HepG2 (cell line): ENCODE results near the gene CPT1A. TPM values are rescaled to one million over a fixed set of nuclear protein-coding genes. Genes with fewer than 3 reads are reported as not detected.

Source experiments
- HMG20B ChIP-seq: conservative IDR thresholded peaks from 2 replicates; pipeline ENCODE4 v1.6.1; 2016; ENCODE audit warnings: missing genetic modification reagents, missing compliant biosample characterization
- KAT8 ChIP-seq: IDR thresholded peaks from 2 replicates; pipeline ENCODE4 v1.6.1; 2016; ENCODE audit warnings: missing genetic modification reagents, missing compliant biosample characterization
- PPARG ChIP-seq: conservative IDR thresholded peaks from 2 replicates; pipeline ENCODE4 v1.6.1; 2016; ENCODE audit warnings: missing biosample characterization, missing genetic modification reagents
- TOPORS ChIP-seq: sonication (generic); formaldehyde crosslinking; IDR thresholded peaks from 2 replicates; pipeline ENCODE4 v1.8.0; 2023; ENCODE audit warnings: mild to moderate bottlenecking, missing genetic modification reagents
- ZNF503 ChIP-seq: sonication (generic); formaldehyde crosslinking; IDR thresholded peaks from 2 replicates; pipeline ENCODE4 v1.4.0; 2020; ENCODE audit warnings: missing genetic modification reagents
- ZNF629 ChIP-seq: sonication (generic); formaldehyde crosslinking; conservative IDR thresholded peaks from 2 replicates; pipeline ENCODE4 v1.5.0; 2020; ENCODE audit warnings: missing genetic modification reagents
- polyA plus RNA-seq, 8 experiments: library from polyadenylated mRNA; depleted of rRNA in 3 of 8; stranded (reverse) in 7 of 8; unstranded in 1 of 8; fragments of >200 nt; fragmentation: Illumina TruSeq in 4 of 8; extraction: Trizol in 4 of 8; gene quantifications; 2 replicates each; pipeline versions ENCODE4 v1.2.1 to v1.2.3, GENCODE V29; 2011 to 2016; ENCODE audit warnings: low read depth in 4 of 8, missing spikeins in 1 of 8, mixed read lengths in 1 of 8; ENCODE audit not compliant: insufficient read depth in 1 of 8
- total RNA-seq, 5 experiments: library from RNA; depleted of rRNA; stranded (reverse); fragments of >200 nt; fragmentation: Illumina TruSeq; extraction: Trizol; gene quantifications; 2 replicates each; pipeline ENCODE4 v1.2.3, GENCODE V29; 2016; ENCODE audit warnings: low read depth in 1 of 5
- TF ChIP-seq, protein P1 (sequence below), 2 experiments: IDR thresholded peaks; 2 replicates each; pipeline ENCODE4 v1.6.1; 2011 to 2012; ENCODE audit warnings: low read length in 2 of 2, borderline replicate concordance in 1 of 2, low read depth in 1 of 2, mild to moderate bottlenecking in 1 of 2, moderate library complexity in 1 of 2
- TF ChIP-seq, protein P2 (sequence below): IDR thresholded peaks from 2 replicates; pipeline ENCODE4 v1.6.1; 2018; ENCODE audit warnings: missing genetic modification reagents
- TF ChIP-seq, protein P3 (sequence below): sonication (generic); formaldehyde crosslinking; IDR thresholded peaks from 2 replicates; pipeline ENCODE4 v1.4.0; 2020; ENCODE audit warnings: mild to moderate bottlenecking, missing genetic modification reagents, borderline replicate concordance
- TF ChIP-seq, protein P4 (sequence below): sonication (generic); formaldehyde crosslinking; IDR thresholded peaks from 2 replicates; pipeline ENCODE4 v1.4.0; 2020; ENCODE audit warnings: missing genetic modification reagents
- TF ChIP-seq, protein P5 (sequence below): sonication (generic); formaldehyde crosslinking; IDR thresholded peaks from 2 replicates; pipeline ENCODE4 v1.5.1; 2020; ENCODE audit warnings: mild to moderate bottlenecking, missing genetic modification reagents, borderline replicate concordance

The CPT1A gene
- total and polyA plus RNA-seq, 2 of the 13 experiments (the other 11 are each of a cell fraction or from before 2014, with no cell fraction given), result 7.0 to 7.1 TPM

DNA sequence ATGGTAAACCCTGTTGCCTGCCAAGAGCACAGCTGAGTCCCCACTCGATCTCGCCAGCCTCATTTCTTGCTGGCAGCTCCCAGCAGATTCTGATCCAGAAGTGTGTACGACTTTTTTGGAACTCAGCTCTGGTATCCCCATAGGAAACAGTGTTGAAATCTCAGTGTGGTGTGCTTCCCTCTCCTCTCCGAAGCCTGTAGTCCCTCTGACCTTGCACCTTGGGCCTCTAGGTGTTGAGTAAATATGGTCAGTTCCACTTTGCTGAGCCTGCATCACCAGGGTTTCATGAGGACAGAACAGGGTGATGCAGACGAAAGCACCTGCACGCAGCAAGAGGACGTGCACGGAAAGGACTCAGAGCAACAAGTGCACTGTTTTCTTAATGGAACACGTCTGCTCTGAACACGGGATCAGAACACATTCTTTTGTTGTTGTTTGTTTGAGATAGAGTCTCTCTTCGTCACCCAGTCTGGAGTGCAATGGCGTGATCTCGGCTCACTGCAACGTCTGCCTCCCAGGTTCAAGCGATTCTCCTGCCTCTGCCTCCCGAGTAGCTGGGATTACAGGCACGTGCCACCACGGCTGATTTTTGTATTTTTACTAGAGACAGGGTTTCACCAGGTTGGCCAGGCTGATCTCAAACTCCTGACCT is 3.8 kb upstream of the CPT1A start (continued):
- TF ChIP-seq, protein P1, sequence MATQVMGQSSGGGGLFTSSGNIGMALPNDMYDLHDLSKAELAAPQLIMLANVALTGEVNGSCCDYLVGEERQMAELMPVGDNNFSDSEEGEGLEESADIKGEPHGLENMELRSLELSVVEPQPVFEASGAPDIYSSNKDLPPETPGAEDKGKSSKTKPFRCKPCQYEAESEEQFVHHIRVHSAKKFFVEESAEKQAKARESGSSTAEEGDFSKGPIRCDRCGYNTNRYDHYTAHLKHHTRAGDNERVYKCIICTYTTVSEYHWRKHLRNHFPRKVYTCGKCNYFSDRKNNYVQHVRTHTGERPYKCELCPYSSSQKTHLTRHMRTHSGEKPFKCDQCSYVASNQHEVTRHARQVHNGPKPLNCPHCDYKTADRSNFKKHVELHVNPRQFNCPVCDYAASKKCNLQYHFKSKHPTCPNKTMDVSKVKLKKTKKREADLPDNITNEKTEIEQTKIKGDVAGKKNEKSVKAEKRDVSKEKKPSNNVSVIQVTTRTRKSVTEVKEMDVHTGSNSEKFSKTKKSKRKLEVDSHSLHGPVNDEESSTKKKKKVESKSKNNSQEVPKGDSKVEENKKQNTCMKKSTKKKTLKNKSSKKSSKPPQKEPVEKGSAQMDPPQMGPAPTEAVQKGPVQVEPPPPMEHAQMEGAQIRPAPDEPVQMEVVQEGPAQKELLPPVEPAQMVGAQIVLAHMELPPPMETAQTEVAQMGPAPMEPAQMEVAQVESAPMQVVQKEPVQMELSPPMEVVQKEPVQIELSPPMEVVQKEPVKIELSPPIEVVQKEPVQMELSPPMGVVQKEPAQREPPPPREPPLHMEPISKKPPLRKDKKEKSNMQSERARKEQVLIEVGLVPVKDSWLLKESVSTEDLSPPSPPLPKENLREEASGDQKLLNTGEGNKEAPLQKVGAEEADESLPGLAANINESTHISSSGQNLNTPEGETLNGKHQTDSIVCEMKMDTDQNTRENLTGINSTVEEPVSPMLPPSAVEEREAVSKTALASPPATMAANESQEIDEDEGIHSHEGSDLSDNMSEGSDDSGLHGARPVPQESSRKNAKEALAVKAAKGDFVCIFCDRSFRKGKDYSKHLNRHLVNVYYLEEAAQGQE (IDR thresholded peaks at IDR 0.05; ENCODE audit: borderline replicate concordance in 1 of 2, low read depth in 1 of 2, low read length in 2 of 2), result peak in 1 of 2 experiments; percentile 54; a peak in 1 of 4 replicates
- TF ChIP-seq, protein P2, sequence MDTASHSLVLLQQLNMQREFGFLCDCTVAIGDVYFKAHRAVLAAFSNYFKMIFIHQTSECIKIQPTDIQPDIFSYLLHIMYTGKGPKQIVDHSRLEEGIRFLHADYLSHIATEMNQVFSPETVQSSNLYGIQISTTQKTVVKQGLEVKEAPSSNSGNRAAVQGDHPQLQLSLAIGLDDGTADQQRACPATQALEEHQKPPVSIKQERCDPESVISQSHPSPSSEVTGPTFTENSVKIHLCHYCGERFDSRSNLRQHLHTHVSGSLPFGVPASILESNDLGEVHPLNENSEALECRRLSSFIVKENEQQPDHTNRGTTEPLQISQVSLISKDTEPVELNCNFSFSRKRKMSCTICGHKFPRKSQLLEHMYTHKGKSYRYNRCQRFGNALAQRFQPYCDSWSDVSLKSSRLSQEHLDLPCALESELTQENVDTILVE (CRISPR knock-in tag), result peak; percentile 92
- TF ChIP-seq, protein P3, sequence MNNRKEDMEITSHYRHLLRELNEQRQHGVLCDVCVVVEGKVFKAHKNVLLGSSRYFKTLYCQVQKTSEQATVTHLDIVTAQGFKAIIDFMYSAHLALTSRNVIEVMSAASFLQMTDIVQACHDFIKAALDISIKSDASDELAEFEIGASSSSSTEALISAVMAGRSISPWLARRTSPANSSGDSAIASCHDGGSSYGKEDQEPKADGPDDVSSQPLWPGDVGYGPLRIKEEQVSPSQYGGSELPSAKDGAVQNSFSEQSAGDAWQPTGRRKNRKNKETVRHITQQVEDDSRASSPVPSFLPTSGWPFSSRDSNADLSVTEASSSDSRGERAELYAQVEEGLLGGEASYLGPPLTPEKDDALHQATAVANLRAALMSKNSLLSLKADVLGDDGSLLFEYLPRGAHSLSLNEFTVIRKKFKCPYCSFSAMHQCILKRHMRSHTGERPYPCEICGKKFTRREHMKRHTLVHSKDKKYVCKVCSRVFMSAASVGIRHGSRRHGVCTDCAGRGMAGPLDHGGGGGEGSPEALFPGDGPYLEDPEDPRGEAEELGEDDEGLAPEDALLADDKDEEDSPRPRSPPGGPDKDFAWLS (CRISPR knock-in tag), result no peak
- TF ChIP-seq HMG20B (CRISPR knock-in tag) (peak; percentile 72), ZNF503 (CRISPR knock-in tag) (peak; percentile 91), TOPORS (peak; percentile 51; the same call in 1 of the 2 replicates), KAT8 (peak; percentile 75), PPARG (CRISPR knock-in tag) (peak; percentile 95), ZNF629 (CRISPR knock-in tag) (peak; percentile 46; the same call in 1 of the 2 replicates)
- TF ChIP-seq, protein P4, sequence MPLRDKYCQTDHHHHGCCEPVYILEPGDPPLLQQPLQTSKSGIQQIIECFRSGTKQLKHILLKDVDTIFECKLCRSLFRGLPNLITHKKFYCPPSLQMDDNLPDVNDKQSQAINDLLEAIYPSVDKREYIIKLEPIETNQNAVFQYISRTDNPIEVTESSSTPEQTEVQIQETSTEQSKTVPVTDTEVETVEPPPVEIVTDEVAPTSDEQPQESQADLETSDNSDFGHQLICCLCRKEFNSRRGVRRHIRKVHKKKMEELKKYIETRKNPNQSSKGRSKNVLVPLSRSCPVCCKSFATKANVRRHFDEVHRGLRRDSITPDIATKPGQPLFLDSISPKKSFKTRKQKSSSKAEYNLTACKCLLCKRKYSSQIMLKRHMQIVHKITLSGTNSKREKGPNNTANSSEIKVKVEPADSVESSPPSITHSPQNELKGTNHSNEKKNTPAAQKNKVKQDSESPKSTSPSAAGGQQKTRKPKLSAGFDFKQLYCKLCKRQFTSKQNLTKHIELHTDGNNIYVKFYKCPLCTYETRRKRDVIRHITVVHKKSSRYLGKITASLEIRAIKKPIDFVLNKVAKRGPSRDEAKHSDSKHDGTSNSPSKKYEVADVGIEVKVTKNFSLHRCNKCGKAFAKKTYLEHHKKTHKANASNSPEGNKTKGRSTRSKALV (CRISPR knock-in tag), result peak; percentile 86; the same call in 1 of the 2 replicates
- TF ChIP-seq, protein P5, sequence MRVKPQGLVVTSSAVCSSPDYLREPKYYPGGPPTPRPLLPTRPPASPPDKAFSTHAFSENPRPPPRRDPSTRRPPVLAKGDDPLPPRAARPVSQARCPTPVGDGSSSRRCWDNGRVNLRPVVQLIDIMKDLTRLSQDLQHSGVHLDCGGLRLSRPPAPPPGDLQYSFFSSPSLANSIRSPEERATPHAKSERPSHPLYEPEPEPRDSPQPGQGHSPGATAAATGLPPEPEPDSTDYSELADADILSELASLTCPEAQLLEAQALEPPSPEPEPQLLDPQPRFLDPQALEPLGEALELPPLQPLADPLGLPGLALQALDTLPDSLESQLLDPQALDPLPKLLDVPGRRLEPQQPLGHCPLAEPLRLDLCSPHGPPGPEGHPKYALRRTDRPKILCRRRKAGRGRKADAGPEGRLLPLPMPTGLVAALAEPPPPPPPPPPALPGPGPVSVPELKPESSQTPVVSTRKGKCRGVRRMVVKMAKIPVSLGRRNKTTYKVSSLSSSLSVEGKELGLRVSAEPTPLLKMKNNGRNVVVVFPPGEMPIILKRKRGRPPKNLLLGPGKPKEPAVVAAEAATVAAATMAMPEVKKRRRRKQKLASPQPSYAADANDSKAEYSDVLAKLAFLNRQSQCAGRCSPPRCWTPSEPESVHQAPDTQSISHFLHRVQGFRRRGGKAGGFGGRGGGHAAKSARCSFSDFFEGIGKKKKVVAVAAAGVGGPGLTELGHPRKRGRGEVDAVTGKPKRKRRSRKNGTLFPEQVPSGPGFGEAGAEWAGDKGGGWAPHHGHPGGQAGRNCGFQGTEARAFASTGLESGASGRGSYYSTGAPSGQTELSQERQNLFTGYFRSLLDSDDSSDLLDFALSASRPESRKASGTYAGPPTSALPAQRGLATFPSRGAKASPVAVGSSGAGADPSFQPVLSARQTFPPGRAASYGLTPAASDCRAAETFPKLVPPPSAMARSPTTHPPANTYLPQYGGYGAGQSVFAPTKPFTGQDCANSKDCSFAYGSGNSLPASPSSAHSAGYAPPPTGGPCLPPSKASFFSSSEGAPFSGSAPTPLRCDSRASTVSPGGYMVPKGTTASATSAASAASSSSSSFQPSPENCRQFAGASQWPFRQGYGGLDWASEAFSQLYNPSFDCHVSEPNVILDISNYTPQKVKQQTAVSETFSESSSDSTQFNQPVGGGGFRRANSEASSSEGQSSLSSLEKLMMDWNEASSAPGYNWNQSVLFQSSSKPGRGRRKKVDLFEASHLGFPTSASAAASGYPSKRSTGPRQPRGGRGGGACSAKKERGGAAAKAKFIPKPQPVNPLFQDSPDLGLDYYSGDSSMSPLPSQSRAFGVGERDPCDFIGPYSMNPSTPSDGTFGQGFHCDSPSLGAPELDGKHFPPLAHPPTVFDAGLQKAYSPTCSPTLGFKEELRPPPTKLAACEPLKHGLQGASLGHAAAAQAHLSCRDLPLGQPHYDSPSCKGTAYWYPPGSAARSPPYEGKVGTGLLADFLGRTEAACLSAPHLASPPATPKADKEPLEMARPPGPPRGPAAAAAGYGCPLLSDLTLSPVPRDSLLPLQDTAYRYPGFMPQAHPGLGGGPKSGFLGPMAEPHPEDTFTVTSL (CRISPR knock-in tag), result peak; percentile 93
